Osteoblast (primary cell): Measurements from ENCODE around the gene PRPSAP2. TPM values are rescaled to one million over a fixed set of nuclear protein-coding genes. Genes with fewer than 3 reads are reported as not detected.

Experiments used
- DNase-seq: peaks from one replicate; pipeline ENCODE4 v3.0.0; 2011; ENCODE audit warnings: low spot score, mixed read lengths; ENCODE audit not compliant: insufficient read length; ENCODE audit errors: missing footprints
- H2AFZ ChIP-seq: 2 replicates; pipeline ENCODE4 v1.6.0; 2011; ENCODE audit warnings: mild to moderate bottlenecking, low read length
- H3K27ac ChIP-seq: 2 replicates; pipeline ENCODE4 v1.5.1; 2011; ENCODE audit warnings: mild to moderate bottlenecking, low read depth, low read length, moderate library complexity
- H3K27me3 ChIP-seq: 2 replicates; pipeline ENCODE4 v1.6.0; 2012; ENCODE audit warnings: mild to moderate bottlenecking, control low read depth, inconsistent platforms, low read length, moderate library complexity; ENCODE audit not compliant: insufficient read depth
- H3K36me3 ChIP-seq: 2 replicates; pipeline ENCODE4 v1.5.1; 2011; ENCODE audit warnings: mild to moderate bottlenecking, low read length, control low read depth, moderate library complexity; ENCODE audit not compliant: insufficient read depth
- H3K4me1 ChIP-seq: 2 replicates; pipeline ENCODE4 v1.5.1; 2011; ENCODE audit warnings: mild to moderate bottlenecking, low read length, control low read depth, moderate library complexity; ENCODE audit not compliant: insufficient read depth
- H3K4me2 ChIP-seq: 2 replicates; pipeline ENCODE4 v1.6.0; 2011; ENCODE audit warnings: mild to moderate bottlenecking, low read length; ENCODE audit not compliant: insufficient read depth
- H3K4me3 ChIP-seq: fragments of 200-600 bp; sonication (generic); 3 replicates; pipeline ENCODE4 v1.5.1; 2012; ENCODE audit warnings: mild to moderate bottlenecking, low read length, inconsistent platforms; ENCODE audit not compliant: insufficient read depth
- H3K79me2 ChIP-seq: 2 replicates; pipeline ENCODE4 v1.6.0; 2012; ENCODE audit warnings: mild to moderate bottlenecking, low read length, control low read depth, inconsistent platforms; ENCODE audit not compliant: insufficient read depth
- H3K9me3 ChIP-seq: 2 replicates; pipeline ENCODE4 v1.5.1; 2011; ENCODE audit warnings: low read depth, low read length, control low read depth
- H4K20me1 ChIP-seq: 2 replicates; pipeline ENCODE4 v1.6.0; 2012; ENCODE audit warnings: mild to moderate bottlenecking, low read length, control low read depth; ENCODE audit not compliant: insufficient read depth
- total RNA-seq: library from RNA; depleted of rRNA; stranded (reverse); fragments of >200 nt; gene quantifications from 2 replicates; pipeline ENCODE4 v1.2.3, GENCODE V29; 2012
- TF ChIP-seq, protein P1 (sequence below): IDR thresholded peaks from 2 replicates; pipeline ENCODE4 v1.5.1; 2011; ENCODE audit warnings: mild to moderate bottlenecking, low read depth, low read length, moderate library complexity; ENCODE audit errors: extremely low read depth

PRPSAP2 gene
- total RNA-seq, 1 donor = 23.9 TPM

DNA sequence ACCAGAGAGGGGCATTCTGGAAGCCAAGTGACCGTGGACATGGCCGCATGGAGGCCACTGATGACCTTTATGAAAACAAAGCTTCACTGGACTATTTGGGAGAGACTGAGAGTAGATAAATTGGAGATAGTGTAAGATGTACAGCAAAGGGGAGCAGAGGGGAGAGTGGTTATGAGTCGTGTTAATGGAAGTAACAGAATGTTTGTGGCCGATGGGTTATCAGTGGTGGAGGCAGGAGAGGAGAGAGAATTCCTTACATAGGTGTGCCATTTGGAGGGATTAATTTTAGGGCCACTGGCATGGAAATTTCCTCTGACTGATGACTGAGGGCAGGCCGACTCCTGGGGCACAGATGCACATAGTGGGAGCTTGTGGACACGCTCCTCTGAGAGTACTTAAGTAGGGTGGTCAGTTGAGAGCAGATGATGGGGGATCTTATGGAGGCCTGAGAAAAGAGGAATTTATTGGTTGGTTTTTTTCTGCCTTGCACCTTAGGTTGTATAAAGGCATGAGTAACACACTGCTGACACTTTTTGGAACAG is 19.2 kb downstream of the PRPSAP2 start:
- peaks cover 6% of the 10 kb centered on the region for H3K4me1 ChIP-seq
- no peaks in the 10 kb centered on the region for H3K27me3 ChIP-seq
- no peak overlapping the region for H3K4me2 ChIP-seq
- H3K36me3 ChIP-seq = peaks cover 52% of the 10 kb centered on the region
- no peak overlapping the region for H2AFZ ChIP-seq
- no peak overlapping the region for H3K4me3 ChIP-seq
- TF ChIP-seq, protein P1, sequence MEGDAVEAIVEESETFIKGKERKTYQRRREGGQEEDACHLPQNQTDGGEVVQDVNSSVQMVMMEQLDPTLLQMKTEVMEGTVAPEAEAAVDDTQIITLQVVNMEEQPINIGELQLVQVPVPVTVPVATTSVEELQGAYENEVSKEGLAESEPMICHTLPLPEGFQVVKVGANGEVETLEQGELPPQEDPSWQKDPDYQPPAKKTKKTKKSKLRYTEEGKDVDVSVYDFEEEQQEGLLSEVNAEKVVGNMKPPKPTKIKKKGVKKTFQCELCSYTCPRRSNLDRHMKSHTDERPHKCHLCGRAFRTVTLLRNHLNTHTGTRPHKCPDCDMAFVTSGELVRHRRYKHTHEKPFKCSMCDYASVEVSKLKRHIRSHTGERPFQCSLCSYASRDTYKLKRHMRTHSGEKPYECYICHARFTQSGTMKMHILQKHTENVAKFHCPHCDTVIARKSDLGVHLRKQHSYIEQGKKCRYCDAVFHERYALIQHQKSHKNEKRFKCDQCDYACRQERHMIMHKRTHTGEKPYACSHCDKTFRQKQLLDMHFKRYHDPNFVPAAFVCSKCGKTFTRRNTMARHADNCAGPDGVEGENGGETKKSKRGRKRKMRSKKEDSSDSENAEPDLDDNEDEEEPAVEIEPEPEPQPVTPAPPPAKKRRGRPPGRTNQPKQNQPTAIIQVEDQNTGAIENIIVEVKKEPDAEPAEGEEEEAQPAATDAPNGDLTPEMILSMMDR = no peak
- no peaks in the 10 kb centered on the region for H3K79me2 ChIP-seq
- H3K9me3 ChIP-seq = no peaks in the 10 kb centered on the region
- H3K27ac ChIP-seq = no peak overlapping the region
- no peaks in the 10 kb centered on the region for H4K20me1 ChIP-seq
- DNase-seq = peak; percentile 13

DNA sequence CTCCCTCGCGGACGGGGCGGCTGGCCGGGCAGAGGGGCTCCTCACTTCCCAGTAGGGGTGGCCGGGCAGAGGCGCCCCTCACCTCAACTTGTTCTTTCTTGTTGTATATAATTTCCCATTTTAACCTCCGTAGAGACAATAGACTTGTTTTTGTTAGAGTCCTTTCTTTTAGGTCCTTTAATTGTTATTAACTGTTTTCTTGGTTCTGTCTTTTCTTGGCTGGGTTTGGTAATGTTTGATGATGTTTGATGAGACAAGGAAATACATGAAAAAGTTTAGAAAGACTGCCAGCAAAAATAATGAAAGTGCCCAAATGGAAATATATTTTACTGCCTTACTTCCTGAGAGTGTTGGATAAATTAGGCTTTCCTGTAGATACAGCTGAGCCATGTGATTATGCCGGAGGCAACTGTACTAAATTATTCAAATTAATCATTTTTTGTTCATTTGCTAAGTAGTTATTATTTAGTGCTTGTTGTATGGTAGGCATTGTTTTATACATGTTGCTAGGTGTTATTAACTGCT is 30.9 kb downstream of the PRPSAP2 start:
- no peak overlapping the region for H3K4me3 ChIP-seq
- peak; percentile 56 for DNase-seq
- no peaks in the 10 kb centered on the region for H3K4me1 ChIP-seq
- H3K27ac ChIP-seq = no peak overlapping the region
- no peaks in the 10 kb centered on the region for H3K79me2 ChIP-seq
- TF ChIP-seq, protein P1 = no peak
- no peaks in the 10 kb centered on the region for H3K27me3 ChIP-seq
- no peaks in the 10 kb centered on the region for H4K20me1 ChIP-seq
- H3K4me2 ChIP-seq = no peak overlapping the region
- H2AFZ ChIP-seq = no peak overlapping the region
- no peaks in the 10 kb centered on the region for H3K9me3 ChIP-seq
- H3K36me3 ChIP-seq = peaks cover 25% of the 10 kb centered on the region

DNA sequence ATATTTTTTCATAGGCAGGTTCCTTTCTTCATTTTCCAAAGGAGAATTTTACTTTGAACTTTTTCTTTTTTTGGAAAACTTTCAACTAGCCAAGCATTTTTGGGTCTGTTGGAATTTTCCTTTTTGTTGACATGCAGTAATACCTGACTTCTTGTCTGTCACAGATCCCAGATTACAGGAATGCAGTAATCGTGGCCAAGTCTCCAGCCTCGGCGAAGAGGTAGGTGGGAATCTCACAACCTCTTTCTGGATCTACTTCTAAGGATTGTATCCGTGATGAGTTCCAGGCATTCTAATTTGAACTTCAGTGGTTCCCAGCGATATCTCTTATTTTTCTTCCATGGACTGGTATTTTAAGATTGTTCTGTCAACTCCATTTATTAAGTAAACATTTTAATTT is 31.7 kb downstream of the PRPSAP2 start:
- no peak overlapping the region for H2AFZ ChIP-seq
- TF ChIP-seq, protein P1 = no peak
- H3K4me1 ChIP-seq = no peaks in the 10 kb centered on the region
- no peaks in the 10 kb centered on the region for H3K79me2 ChIP-seq
- H3K27me3 ChIP-seq = no peaks in the 10 kb centered on the region
- H3K4me2 ChIP-seq = no peak overlapping the region
- DNase-seq = no peak
- no peak overlapping the region for H3K4me3 ChIP-seq
- H4K20me1 ChIP-seq = no peaks in the 10 kb centered on the region
- H3K9me3 ChIP-seq = no peaks in the 10 kb centered on the region
- H3K36me3 ChIP-seq = peaks cover 21% of the 10 kb centered on the region
- no peak overlapping the region for H3K27ac ChIP-seq

DNA sequence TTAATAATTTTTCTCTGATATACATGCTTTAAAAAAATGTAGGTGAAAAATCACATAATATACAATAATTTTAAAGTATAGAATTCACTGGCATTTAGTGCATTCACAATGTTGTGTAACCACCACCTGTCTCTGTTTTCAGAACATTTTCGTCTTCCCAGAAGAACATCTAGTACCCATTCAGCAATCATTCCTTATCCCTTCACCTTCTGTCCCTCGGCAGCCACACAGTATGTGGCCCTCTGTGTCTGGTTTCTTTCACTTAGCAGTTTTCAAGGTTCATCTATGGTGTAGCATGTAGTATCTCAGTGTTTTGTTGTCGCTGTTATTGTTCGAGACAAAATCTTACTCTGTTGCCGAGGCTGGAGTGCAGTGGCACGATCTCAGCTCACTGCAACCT is 33.6 kb downstream of the PRPSAP2 start:
- TF ChIP-seq, protein P1 = no peak

More for the DNA sequence above, 33.6 kb downstream of the PRPSAP2 start:
- Histone ChIP-seq H3K4me1 (no peaks in the 10 kb centered on the region), H3K36me3 (peaks cover 18% of the 10 kb centered on the region), H2AFZ (no peak overlapping the region), H3K27me3 (no peaks in the 10 kb centered on the region), H3K27ac (no peak overlapping the region), H3K9me3 (no peaks in the 10 kb centered on the region), H3K4me3 (no peak overlapping the region), H4K20me1 (no peaks in the 10 kb centered on the region), H3K4me2 (no peak overlapping the region), H3K79me2 (no peaks in the 10 kb centered on the region)
- DNase-seq = no peak
